NCI-H446 treated with DMSO at 0.1 percent for 48 hours (cell line): ENCODE measurements around the gene MAD2L2.

Source experiments
- DNase-seq: peaks from one replicate; lab custom pipeline; 2025; lab: John Stamatoyannopoulos, UW

MAD2L2 gene

DNA sequence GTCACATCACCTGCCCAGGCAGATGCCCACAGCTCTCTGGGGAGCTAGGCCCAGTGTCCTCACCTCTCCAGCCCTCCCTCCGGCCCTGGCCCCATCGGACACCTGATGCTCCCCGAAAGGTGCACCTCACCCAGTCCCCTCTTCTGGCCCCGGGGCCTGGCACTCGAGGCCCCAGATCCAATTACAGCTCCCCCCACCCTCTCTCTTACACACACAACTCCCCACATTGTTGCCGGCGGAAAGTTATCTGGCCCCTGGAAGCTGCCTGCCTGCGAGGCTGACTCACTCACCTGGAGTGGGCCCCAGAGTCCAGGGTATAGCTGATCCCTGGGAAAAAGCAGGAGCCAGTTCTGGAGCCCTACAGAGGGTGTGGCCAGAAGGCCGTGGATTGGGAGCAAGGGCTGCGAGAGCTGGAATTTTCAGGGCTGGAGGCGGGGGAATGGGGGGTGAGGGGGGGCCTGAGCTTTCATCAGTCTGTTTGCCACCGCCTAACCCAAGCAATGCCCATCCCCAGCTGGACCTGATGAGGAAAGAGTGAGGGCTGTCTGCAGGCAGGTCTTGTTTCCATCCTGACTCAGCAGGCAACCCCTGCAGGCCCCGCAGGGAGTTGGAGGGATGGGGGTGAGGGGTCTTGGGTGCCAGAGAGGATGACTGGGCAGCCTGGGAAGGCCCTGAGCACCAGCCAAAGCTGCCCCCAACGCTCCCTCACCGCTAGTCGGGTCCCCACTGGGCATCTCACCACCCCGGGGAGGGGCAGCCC is 27.7 kb downstream of the MAD2L2 start:
- DNase-seq: no peak

DNA sequence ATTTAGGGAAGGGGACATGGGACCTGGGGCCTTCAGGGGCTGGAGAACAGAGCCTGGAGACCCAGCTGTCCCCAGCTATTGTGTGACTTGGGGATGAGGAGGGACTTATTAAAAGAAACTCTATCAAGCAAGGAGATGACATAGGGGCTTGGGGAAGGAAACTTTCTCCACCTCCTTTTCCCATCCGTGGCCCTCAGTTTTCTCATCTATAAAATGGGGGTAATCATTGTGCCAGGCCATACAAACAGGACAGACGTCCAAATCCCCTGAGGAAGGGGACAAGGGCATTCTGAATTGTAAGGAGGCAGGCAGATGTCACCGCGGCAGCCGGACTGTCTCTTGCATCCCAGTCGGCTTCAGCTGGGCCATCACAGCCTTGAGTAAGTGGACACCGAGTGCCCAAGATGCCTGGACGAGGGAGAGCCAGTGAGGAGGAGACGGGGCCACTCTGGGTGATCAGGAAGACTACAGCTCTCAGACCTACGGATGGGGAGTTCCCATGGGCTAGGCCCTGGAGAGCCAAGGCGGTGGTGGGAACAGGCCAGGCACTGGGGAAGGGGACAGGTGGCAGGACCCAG is 28.7 kb downstream of the MAD2L2 start:
- DNase-seq: no peak

DNA sequence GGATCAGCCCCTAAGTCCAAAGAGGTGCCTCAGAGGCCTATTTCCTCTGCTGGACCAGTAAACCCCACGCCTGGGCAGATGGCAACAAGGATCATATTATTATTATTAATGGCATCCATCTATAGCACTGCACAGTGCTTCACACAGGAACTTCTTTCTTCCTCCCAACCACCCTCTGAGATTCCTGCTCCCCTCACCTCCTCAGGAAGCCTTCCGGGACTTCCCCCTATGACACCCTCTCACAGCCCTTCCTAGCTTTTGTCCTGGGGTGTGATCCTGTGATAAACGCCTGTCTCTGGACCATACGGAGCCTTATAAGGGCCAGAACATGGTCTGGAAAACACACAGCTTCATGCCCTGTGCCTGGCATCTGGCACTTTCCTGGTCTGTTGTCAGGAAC is 29.9 kb downstream of the MAD2L2 start:
- no peak for DNase-seq

GRCh38 chr1:11650331-11650991 is 30.5 kb downstream of the MAD2L2 start:
- no peak for DNase-seq

- DNase-seq: no peak
Observed at GRCh38 chr1:11649624-11650330, 31.2 kb downstream of the MAD2L2 start.

DNA sequence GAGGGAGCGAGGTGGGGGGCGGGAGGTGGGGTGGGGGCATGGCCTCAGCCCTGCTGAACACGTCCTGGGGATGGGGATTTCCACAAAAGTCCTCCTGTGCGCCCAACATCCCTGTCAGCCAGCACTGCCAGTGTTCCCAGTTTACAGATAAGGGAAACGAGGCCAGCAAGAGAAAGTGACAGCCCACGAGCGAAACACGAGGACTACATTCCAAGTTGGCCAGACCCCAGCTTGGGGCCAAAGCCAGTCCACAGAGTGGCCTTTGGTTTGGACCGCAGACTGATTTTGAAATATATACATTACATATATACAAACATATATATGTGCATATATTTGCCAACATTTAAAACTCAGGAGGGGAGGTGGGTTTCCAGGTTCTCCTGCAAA is 31.7 kb downstream of the MAD2L2 start:
- DNase-seq: no peak

- no peak for DNase-seq
Observed at GRCh38 chr1:11648732-11649158, 32.2 kb downstream of the MAD2L2 start.

GRCh38 chr1:11648039-11648438 is 32.9 kb downstream of the MAD2L2 start:
- no peak for DNase-seq

- no peak for DNase-seq
Observed at GRCh38 chr1:11647333-11647732, 33.6 kb downstream of the MAD2L2 start.

DNA sequence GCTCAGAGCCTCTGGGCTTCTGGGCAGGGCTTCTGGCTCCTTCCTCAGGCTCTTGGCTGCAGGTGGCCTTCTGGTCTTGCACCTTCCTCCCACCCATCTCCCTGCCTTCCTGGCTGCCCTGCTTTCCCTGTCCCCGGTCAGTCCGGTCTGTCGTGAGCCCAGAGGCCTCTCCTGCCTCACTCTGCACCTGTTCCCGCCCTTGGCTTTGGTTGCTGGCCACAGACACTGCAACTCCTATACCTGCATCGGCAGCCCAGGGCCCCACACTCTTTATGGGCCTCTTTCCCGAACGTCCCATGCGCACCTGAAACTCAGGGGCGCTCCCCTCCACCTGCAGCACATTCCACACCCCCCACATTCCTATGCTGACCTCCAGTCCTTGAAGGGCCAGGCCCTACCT is 34.6 kb downstream of the MAD2L2 start:
- no peak for DNase-seq

DNA sequence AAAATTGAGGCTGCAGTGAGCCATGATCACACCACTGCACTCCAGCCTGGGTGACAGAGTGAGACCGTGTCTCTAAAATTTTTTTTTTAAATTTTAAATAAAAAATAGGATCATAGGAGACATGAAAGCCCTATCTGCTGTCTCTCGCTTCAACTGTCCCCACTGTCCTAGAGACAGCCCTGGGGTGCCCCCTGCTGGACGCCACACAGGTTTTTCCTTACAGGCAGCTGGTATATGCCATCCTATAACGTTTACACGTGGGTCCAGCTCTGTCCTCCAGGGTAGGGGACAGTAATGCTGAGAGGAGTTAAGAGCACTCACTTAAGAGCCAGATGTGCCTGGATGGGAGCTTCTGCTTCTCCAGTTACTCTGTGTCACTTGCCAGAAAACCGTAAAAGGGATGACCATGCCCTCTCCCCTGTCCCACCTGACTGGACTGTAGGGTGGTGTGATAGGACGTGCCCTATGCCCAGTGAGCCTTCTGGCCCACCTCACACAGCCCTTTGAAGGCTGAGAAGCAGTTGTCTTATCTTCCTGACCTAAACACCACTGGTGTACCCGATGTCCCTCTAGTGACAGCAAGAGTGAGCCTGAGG is 35.2 kb downstream of the MAD2L2 start:
- peak; percentile 57 for DNase-seq

DNA sequence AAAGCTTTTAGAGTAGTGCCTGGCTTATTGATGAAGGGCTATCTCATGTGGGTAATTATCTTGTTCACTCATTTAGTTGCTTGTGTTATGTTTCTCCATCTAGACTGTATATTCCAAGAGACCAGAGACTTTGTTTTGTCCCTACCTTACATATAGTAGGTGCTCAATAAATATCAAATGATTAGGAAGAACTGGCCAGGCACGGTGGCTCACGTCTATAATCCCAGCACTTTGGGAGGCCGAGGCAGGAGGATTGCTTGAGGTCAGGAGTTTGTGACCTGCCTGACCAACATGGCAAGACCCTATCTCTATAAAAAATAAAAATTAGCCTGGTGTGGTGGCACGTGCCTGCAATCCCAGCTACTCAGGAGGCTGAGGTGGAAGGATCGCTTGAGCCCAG is 35.7 kb downstream of the MAD2L2 start:
- no peak for DNase-seq

DNA sequence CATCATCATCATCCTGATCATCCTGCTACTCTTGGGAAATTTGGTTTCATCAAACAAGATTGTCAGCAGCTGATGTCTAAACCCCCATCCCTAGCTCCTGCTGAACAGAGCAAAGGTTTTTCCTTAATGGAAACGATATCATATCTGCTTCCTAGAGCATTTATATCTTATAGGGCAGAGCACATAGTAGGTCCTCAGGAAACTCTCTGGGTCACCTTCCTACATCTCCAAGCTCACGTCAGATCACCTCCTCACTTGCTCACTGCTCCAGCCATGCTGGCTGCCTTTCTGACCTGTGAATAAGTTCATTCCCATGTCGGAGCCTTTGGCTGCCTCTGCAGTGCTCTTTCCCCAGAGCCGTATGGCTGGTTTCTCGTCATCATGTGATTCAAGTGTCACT is 37.2 kb downstream of the MAD2L2 start:
- DNase-seq: no peak

DNA sequence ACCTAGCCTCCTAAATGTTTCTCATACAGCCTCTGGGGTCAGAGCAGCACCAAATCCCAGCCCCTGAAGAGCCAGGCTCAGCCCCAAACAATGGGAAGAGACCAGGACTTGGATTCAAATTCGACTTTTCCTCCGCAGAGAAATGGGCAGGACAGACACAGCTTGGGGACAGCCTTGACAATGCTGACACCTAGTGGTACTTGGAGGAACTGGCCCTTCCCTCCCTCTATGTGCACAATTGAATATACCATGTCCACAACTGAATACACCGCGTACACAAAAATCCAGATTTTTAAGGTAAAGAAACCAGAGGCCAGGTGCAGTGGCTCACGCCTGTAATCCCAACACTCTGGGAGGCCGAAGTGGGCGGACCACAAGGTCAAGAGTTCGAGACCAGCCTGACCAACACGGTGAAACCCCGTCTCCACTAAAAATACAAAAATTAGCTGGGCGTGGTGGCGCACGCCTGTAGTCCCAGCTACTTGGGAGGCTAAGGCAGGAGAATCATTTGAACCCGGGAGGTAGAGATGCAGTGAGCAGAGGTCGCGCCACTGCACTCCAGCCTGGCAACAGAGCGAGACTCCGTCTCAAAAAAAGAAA is 38.4 kb downstream of the MAD2L2 start:
- DNase-seq: peak; percentile 7

GRCh38 chr1:11641776-11642305 is 39.1 kb downstream of the MAD2L2 start:
- no peak for DNase-seq

DNA sequence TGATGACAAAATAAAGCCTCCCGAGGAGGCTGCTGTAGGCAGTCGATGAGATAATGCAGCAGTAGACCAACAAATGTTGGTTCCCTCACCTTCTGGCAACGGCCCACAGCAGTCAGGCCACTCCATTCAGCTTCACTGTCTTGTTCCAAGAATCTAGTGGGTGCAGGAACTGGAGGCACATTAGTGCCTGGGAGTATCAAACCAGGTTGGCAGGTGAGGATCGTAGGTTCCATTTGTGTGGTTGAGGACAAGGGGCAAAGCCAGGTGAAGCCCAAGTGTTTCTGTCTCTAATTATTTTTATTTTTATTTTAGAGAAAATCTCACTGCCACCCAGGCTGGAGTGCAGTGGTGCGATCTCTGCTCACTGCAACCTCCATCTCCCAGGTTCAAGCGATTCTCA is 40.0 kb downstream of the MAD2L2 start:
- no peak for DNase-seq

DNA sequence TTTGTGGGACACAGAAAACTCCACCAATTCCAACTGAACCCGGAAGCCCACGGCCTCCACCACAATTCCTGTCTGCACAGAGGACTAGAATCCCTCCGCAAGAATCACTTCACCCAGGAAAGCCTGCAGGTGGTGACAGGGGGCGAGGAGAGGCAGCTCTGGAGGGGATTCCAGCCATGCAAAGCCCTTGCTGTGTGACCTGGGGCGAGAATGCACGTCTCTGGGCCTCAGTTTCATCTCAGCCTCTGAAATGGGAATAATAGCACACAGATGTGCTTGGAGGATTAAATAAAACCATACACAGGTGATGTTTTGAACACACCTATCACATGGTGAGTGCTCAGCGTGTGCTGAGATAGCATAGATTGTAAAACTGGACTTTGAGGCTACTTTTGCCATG is 40.8 kb downstream of the MAD2L2 start:
- DNase-seq: no peak

- DNase-seq: no peak
Observed at GRCh38 chr1:11639372-11639771, 41.6 kb downstream of the MAD2L2 start.

GRCh38 chr1:11638121-11638520 is 42.8 kb downstream of the MAD2L2 start:
- no peak for DNase-seq

- no peak for DNase-seq
Observed at GRCh38 chr1:11634365-11635192, 46.4 kb downstream of the MAD2L2 start.
